GM12873 (cell line): ENCODE data around the gene BCL2L11.

Source experiments
- CTCF ChIP-seq: IDR thresholded peaks from 2 replicates; pipeline ENCODE4 v1.5.1; 2012; ENCODE audit warnings: low read depth, mild to moderate bottlenecking, moderate library complexity, low read length, control low read depth; ENCODE audit not compliant: insufficient read depth; ENCODE audit errors: missing control alignments

Gene BCL2L11

GRCh38 chr2:111157071-111157661, 36.5 kb downstream of the BCL2L11 start:
- TF ChIP-seq CTCF = no peak

- TF ChIP-seq CTCF = peak; percentile 32
These were observed 37.1 kb downstream of the BCL2L11 start for GRCh38 chr2:111157798-111158197.

GRCh38 chr2:111159641-111160040, 38.9 kb downstream of the BCL2L11 start:
- no peak for TF ChIP-seq CTCF

GRCh38 chr2:111160758-111161157, 40.0 kb downstream of the BCL2L11 start:
- no peak for TF ChIP-seq CTCF

- TF ChIP-seq CTCF = no peak
These were observed 41.3 kb downstream of the BCL2L11 start for GRCh38 chr2:111161971-111162370.

- no peak for TF ChIP-seq CTCF
These were observed 42.1 kb downstream of the BCL2L11 start for GRCh38 chr2:111162718-111163331.

- TF ChIP-seq CTCF = no peak
These were observed 43.4 kb downstream of the BCL2L11 start for GRCh38 chr2:111164078-111164477.

- TF ChIP-seq CTCF = no peak
These were observed 44.4 kb downstream of the BCL2L11 start for GRCh38 chr2:111165084-111165483.
